Activated T-cell treated with anti-CD3 and anti-CD28 coated beads for 4 hours (primary cell): Measurements from ENCODE around the gene ABCG1.

Experiments used
- DNase-seq: peaks from one replicate; pipeline ENCODE4 v3.0.0-alpha.2; 2020

ABCG1 gene

GRCh38 chr21:42214921-42215320, 4.0 kb upstream of the ABCG1 start:
- no peak for DNase-seq

- DNase-seq, result no peak
These were observed 2.8 kb upstream of the ABCG1 start for GRCh38 chr21:42215942-42216725.

- DNase-seq, result no peak
These were observed 2.0 kb upstream of the ABCG1 start for GRCh38 chr21:42216726-42217572.

DNA sequence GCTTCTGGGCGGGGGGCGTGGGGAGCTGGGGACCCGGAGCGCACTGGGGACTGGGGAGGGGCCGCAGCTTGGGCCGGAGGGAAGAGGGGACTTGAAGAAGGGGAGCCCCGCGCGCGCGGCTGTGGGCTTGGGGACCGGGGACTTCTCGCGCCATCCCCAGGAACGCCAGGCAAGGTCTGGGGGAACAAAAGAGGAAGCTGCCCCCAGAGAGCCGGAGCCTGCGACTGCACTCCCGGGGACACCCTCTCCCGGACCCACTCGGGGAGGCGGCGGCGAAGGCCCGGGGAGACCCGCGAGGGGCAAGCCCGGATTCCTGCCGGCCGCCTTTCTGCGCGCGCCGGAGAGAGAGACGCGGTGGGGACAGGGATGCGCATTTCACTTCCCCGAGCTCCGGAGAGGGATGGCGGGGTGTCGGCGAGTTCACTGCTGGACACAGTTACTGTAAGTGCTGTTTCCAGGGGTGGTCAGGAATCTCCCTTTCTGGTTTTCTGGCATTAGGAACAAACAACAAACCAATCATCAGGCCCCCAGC, 732 bp downstream of the ABCG1 start:
- DNase-seq, result no peak

- no peak for DNase-seq
These were observed 1.3 kb downstream of the ABCG1 start for GRCh38 chr21:42220138-42220701.

GRCh38 chr21:42221581-42222345, 2.8 kb downstream of the ABCG1 start:
- DNase-seq, result no peak

DNA sequence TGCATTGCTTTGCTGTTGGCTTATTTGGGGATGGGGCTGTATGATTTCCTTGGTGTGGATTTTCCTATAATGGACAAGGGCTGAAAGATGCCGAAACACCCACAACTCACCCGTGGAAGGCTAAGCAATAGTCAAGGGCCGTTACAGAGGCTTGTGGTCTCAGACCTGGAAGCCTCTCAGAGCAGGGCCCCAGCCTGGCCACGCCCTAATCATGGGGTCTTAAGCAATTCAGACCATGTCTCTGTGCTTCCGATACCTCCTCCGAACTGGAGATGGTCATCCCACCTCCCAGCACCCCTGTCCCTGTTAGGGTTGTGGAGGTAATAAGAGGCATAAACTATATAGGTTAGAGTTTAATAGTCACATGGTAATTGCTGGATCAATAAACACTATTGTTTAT, 3.4 kb downstream of the ABCG1 start:
- DNase-seq, result no peak

GRCh38 chr21:42222821-42223390, 4.0 kb downstream of the ABCG1 start:
- DNase-seq, result no peak

DNA sequence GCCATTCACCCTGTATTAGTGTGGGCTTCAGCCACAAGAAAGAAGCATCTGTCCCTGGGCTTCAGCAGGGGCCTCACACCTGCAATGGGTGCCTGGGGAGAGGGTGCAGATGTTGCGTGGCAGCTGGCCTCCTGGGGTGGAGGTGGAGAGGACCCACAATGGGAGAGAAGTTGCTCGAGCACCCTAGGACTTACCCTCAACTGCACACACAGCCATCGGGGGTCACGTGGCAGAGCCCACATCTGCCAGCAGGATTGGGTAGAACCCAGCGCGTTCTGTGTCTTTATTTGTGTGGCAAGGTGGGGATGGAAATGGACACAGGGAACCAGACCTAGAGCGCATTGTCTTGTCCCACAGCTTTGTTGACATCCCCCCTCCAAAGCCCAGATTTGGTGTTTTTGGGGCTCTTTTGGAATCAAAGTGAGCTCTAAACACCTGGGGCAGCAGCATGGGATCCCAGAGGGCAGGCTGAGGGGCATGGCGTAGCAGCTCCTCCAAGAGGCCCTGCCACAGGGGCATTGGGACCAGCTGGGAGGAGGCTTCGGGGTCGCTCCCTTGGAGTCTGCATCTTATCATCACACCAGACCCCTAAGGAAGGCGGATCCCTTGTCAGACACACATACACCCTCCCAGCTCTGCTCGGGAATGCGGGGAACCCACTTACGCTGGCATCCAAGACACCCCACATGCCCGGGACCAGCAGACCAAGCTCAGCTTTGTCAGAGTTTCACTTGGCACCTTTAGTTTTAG, 5.1 kb downstream of the ABCG1 start:
- no peak for DNase-seq

GRCh38 chr21:42225042-42225441, 6.1 kb downstream of the ABCG1 start:
- DNase-seq, result no peak

- DNase-seq, result no peak
These were observed 6.7 kb downstream of the ABCG1 start for GRCh38 chr21:42225571-42226155.

DNA sequence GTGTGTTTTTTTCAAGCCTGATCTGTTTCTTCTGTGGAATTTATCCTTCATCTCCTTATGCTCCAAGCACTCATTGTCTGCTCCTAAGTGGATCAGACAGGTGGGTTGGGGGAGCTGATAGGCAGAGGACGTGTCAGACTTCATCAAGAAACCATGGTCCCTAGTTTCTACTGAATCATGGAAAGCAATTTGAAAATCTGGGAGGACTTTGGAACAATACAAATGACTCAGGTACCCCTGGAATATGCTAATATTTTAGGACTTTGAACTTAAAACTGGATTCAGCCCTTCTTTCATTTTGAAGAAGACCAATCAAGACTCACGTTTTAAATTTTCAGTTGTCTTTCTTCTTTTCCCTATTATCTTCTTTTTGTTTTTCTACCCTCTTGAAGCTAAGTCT, 7.7 kb downstream of the ABCG1 start:
- DNase-seq, result no peak

GRCh38 chr21:42227909-42228708, 9.2 kb downstream of the ABCG1 start:
- peak; percentile 83 for DNase-seq

- DNase-seq, result no peak
These were observed 9.8 kb downstream of the ABCG1 start for GRCh38 chr21:42228709-42229220.

- no peak for DNase-seq
These were observed 10.7 kb downstream of the ABCG1 start for GRCh38 chr21:42229676-42230075.

DNA sequence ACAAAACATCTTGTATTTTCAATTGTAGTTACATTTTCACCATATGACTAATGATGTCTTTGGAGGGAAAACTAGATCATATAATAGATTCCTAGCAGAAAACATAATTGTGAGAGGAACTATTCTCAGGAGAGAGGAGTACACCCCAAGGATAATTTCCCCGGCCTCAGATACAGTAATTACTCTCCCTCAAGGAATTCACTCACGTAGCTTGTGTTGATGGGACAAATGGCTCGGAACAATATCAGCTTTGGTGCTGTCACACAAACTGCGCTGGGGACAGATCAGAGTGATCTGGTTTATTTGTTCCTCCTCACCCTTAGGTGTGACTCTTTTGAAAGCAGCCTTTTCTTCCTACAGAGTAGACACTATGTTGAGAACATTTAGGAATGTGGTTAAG, 11.2 kb downstream of the ABCG1 start:
- DNase-seq, result no peak

GRCh38 chr21:42230636-42231035, 11.7 kb downstream of the ABCG1 start:
- no peak for DNase-seq

GRCh38 chr21:42231756-42232155, 12.8 kb downstream of the ABCG1 start:
- no peak for DNase-seq

DNA sequence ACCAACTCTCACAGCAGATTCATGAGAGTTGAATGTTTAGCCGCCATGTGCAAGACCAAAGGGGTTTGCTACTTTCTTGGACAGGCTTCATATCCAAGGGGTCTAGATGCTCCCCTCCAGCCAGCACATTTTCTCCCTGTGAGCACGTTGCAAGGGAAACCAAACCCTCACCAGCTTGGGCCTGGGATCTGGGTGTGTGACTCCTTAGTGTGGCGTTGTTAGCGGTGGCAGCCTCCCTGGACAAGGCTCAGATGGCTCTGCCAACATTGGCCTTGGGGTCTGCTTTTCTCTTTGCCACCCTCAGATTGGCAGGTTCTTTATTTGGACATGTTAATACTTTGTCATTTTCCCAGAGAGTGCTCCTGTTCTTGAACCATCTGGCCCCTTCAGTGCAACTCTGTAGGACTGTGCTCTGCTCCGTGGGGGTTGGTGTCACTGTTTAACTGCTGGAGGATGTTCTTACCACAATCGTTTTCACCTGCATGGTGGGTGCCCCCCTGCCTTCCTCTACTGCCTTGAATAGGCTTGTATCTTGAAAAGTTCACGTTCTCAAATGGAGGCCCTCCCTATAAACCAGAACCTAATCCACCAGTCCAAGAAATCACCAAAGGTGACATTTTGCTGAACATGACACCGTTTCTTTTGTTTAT, 13.4 kb downstream of the ABCG1 start:
- DNase-seq, result no peak
